ENCODE results near the gene AOX1.

The AOX1 gene

GRCh38 chr2:200716386-200716785 lies 130.6 kb downstream of the AOX1 start:
- no peak overlapping the region for H3K4me3 ChIP-seq (ENCODE audit: low read depth in 1 of 2, low read length in 2 of 2)
- DNase-seq (no peak), ATAC-seq (ENCODE audit: insufficient read depth, low read depth) (no peak)
- no peaks in the 10 kb centered on the region for H4K20me1 ChIP-seq (ENCODE audit: insufficient read depth, low read length)
- peaks cover 18% of the 10 kb centered on the region for H3K4me1 ChIP-seq (ENCODE audit: insufficient read depth, low read length)
- no peak overlapping the region for H2AFZ ChIP-seq (ENCODE audit: low read depth, low read length)
- H3K9me3 ChIP-seq (ENCODE audit: insufficient read depth, low read length, severe bottlenecking), result no peaks in the 10 kb centered on the region
- H3K4me2 ChIP-seq (ENCODE audit: insufficient read depth, low read length), result no peak overlapping the region
- H3K27me3 ChIP-seq (ENCODE audit: insufficient read depth, low read length, poor library complexity), result peaks cover 15% of the 10 kb centered on the region
- H3K79me2 ChIP-seq (ENCODE audit: insufficient read depth, low read length), result no peaks in the 10 kb centered on the region
- TF ChIP-seq EZH2 (IDR thresholded peaks at IDR 0.05; ENCODE audit: borderline replicate concordance, low read depth, low read length, severe bottlenecking), result no peak
- TF ChIP-seq CTCF (IDR thresholded peaks at IDR 0.05; ENCODE audit: borderline replicate concordance, extremely low read depth, low read length, poor library complexity, severe bottlenecking), result no peak
- H3K9ac ChIP-seq (ENCODE audit: low read depth, low read length), result no peak overlapping the region
- H3K27ac ChIP-seq (ENCODE audit: low read length), result no peak overlapping the region
- no peaks in the 10 kb centered on the region for H3K36me3 ChIP-seq (ENCODE audit: insufficient read depth, low read length)

Measured in DND-41 (cell line).